ENCODE results near the gene ARSB.

The ARSB gene

GRCh38 chr5:78803353-78803752 lies 181.8 kb downstream of the ARSB start:
- Mint-ChIP-seq H3K4me3 (no peak overlapping the region), H3K27ac (no peak overlapping the region), H3K27me3 (no peaks in the 10 kb centered on the region), H3K36me3 (peaks cover 26% of the 10 kb centered on the region), H3K9me3 (peaks cover 9% of the 10 kb centered on the region), H3K4me1 (peaks cover 11% of the 10 kb centered on the region)
- DNase-seq (ENCODE audit: low spot score in 2 of 2) (no peak), ATAC-seq (ENCODE audit: low read depth) (no peak)

- Mint-ChIP-seq H3K4me1 (peaks cover 15% of the 10 kb centered on the region), H3K4me3 (no peak overlapping the region), H3K9me3 (peaks cover 13% of the 10 kb centered on the region), H3K27me3 (no peaks in the 10 kb centered on the region), H3K27ac (no peak overlapping the region), H3K36me3 (peaks cover 31% of the 10 kb centered on the region)
- DNase-seq (ENCODE audit: low spot score in 2 of 2) (no peak), ATAC-seq (ENCODE audit: low read depth) (no peak)
Measured at GRCh38 chr5:78801413-78801812, 183.7 kb downstream of the ARSB start.

GRCh38 chr5:78799266-78800017 lies 185.7 kb downstream of the ARSB start:
- H3K4me1 Mint-ChIP-seq = peaks cover 19% of the 10 kb centered on the region
- no peak overlapping the region for H3K4me3 Mint-ChIP-seq
- no peak overlapping the region for H3K27ac Mint-ChIP-seq
- H3K36me3 Mint-ChIP-seq = peaks cover 32% of the 10 kb centered on the region
- no peak for ATAC-seq (ENCODE audit: low read depth)
- peaks cover 13% of the 10 kb centered on the region for H3K9me3 Mint-ChIP-seq
- H3K27me3 Mint-ChIP-seq = no peaks in the 10 kb centered on the region
- no peak for DNase-seq (ENCODE audit: low spot score in 2 of 2)

GRCh38 chr5:78798673-78799029 lies 186.5 kb downstream of the ARSB start:
- H3K27me3 Mint-ChIP-seq = no peaks in the 10 kb centered on the region
- H3K4me3 Mint-ChIP-seq = no peak overlapping the region
- H3K9me3 Mint-ChIP-seq = peaks cover 13% of the 10 kb centered on the region
- no peak overlapping the region for H3K27ac Mint-ChIP-seq
- H3K36me3 Mint-ChIP-seq = peaks cover 30% of the 10 kb centered on the region
- no peak for ATAC-seq (ENCODE audit: low read depth)
- H3K4me1 Mint-ChIP-seq = peaks cover 20% of the 10 kb centered on the region
- no peak for DNase-seq (ENCODE audit: low spot score in 2 of 2)

GRCh38 chr5:78797936-78798672 lies 187.0 kb downstream of the ARSB start:
- Mint-ChIP-seq H3K9me3 (peaks cover 13% of the 10 kb centered on the region), H3K36me3 (peaks cover 30% of the 10 kb centered on the region), H3K4me3 (no peak overlapping the region), H3K27ac (no peak overlapping the region), H3K4me1 (peaks cover 25% of the 10 kb centered on the region), H3K27me3 (no peaks in the 10 kb centered on the region)
- DNase-seq (ENCODE audit: low spot score in 2 of 2) (no peak), ATAC-seq (ENCODE audit: low read depth) (no peak)

- ATAC-seq (ENCODE audit: low read depth) = no peak
- peaks cover 18% of the 10 kb centered on the region for H3K36me3 Mint-ChIP-seq
- peaks cover 34% of the 10 kb centered on the region for H3K4me1 Mint-ChIP-seq
- no peaks in the 10 kb centered on the region for H3K27me3 Mint-ChIP-seq
- peaks cover 8% of the 10 kb centered on the region for H3K9me3 Mint-ChIP-seq
- no peak overlapping the region for H3K4me3 Mint-ChIP-seq
- no peak for DNase-seq (ENCODE audit: low spot score in 2 of 2)
- H3K27ac Mint-ChIP-seq = no peak overlapping the region
Measured at GRCh38 chr5:78795757-78796156, 189.4 kb downstream of the ARSB start.

GRCh38 chr5:78794693-78795215 lies 190.4 kb downstream of the ARSB start:
- Mint-ChIP-seq H3K36me3 (peaks cover 14% of the 10 kb centered on the region), H3K4me3 (no peak overlapping the region), H3K4me1 (peaks cover 34% of the 10 kb centered on the region), H3K27me3 (no peaks in the 10 kb centered on the region), H3K27ac (peak overlapping the region; percentile 1), H3K9me3 (peaks cover 5% of the 10 kb centered on the region)
- DNase-seq (ENCODE audit: low spot score in 2 of 2) (no peak), ATAC-seq (ENCODE audit: low read depth) (no peak)

GRCh38 chr5:78793907-78794662 lies 191.0 kb downstream of the ARSB start:
- ATAC-seq (ENCODE audit: low read depth) (no peak), DNase-seq (ENCODE audit: low spot score in 2 of 2) (no peak)
- Mint-ChIP-seq H3K4me3 (no peak overlapping the region), H3K36me3 (peaks cover 9% of the 10 kb centered on the region), H3K4me1 (peaks cover 28% of the 10 kb centered on the region), H3K27ac (peak overlapping the region; percentile 1), H3K9me3 (peaks cover 5% of the 10 kb centered on the region), H3K27me3 (no peaks in the 10 kb centered on the region)

- Mint-ChIP-seq H3K4me1 (peaks cover 28% of the 10 kb centered on the region), H3K27me3 (no peaks in the 10 kb centered on the region), H3K9me3 (peaks cover 5% of the 10 kb centered on the region), H3K36me3 (peaks cover 8% of the 10 kb centered on the region), H3K27ac (no peak overlapping the region), H3K4me3 (peak overlapping the region; percentile 55)
- ATAC-seq (ENCODE audit: low read depth) (peak; percentile 93), DNase-seq (ENCODE audit: low spot score in 2 of 2) (peak in 1 of 2 donors; percentile 3)
Measured at GRCh38 chr5:78792345-78793055, 192.6 kb downstream of the ARSB start.

- no peak overlapping the region for H3K27ac Mint-ChIP-seq
- peaks cover 2% of the 10 kb centered on the region for H3K9me3 Mint-ChIP-seq
Measured at GRCh38 chr5:78791501-78792100, 193.5 kb downstream of the ARSB start.

GRCh38 chr5:78787783-78788182 lies 197.3 kb downstream of the ARSB start:
- Mint-ChIP-seq H3K36me3 (peaks cover 3% of the 10 kb centered on the region), H3K27ac (no peak overlapping the region)

More at GRCh38 chr5:78791501-78792100, 193.5 kb downstream of the ARSB start:
- H3K36me3 Mint-ChIP-seq = peaks cover 4% of the 10 kb centered on the region
- no peak for ATAC-seq (ENCODE audit: low read depth)
- peaks cover 24% of the 10 kb centered on the region for H3K4me1 Mint-ChIP-seq
- no peak overlapping the region for H3K4me3 Mint-ChIP-seq
- DNase-seq (ENCODE audit: low spot score in 2 of 2) = no peak
- H3K27me3 Mint-ChIP-seq = no peaks in the 10 kb centered on the region

GRCh38 chr5:78785454-78785853 lies 199.7 kb downstream of the ARSB start:
- Mint-ChIP-seq H3K27ac (no peak overlapping the region), H3K4me1 (no peaks in the 10 kb centered on the region), H3K9me3 (peaks cover 2% of the 10 kb centered on the region), H3K4me3 (no peak overlapping the region), H3K36me3 (peaks cover 7% of the 10 kb centered on the region), H3K27me3 (no peaks in the 10 kb centered on the region)
- DNase-seq (ENCODE audit: low spot score in 2 of 2) = no peak
- ATAC-seq (ENCODE audit: low read depth) = no peak

More at GRCh38 chr5:78787783-78788182, 197.3 kb downstream of the ARSB start:
- H3K4me3 Mint-ChIP-seq = no peak overlapping the region
- no peak for DNase-seq (ENCODE audit: low spot score in 2 of 2)
- peaks cover 3% of the 10 kb centered on the region for H3K9me3 Mint-ChIP-seq
- H3K4me1 Mint-ChIP-seq = peaks cover 8% of the 10 kb centered on the region
- no peaks in the 10 kb centered on the region for H3K27me3 Mint-ChIP-seq
- no peak for ATAC-seq (ENCODE audit: low read depth)

- H3K36me3 Mint-ChIP-seq = peaks cover 19% of the 10 kb centered on the region
- peaks cover 2% of the 10 kb centered on the region for H3K9me3 Mint-ChIP-seq
- no peaks in the 10 kb centered on the region for H3K4me1 Mint-ChIP-seq
- H3K27me3 Mint-ChIP-seq = no peaks in the 10 kb centered on the region
- H3K4me3 Mint-ChIP-seq = no peak overlapping the region
- DNase-seq (ENCODE audit: low spot score in 2 of 2) (no peak), ATAC-seq (ENCODE audit: low read depth) (no peak)
- H3K27ac Mint-ChIP-seq = no peak overlapping the region
Measured at GRCh38 chr5:78783434-78784130, 201.5 kb downstream of the ARSB start.

Measured in memory B cell (primary cell).